Naive B cell (primary cell): ENCODE measurements around the gene PRRC2A. TPM values are rescaled to one million over a fixed set of nuclear protein-coding genes. Genes with fewer than 3 reads are reported as not detected.

Experiments
- ATAC-seq, 2 donors: fragments of 150-1000 bp; cut with Tn5 transposase; 2 replicates each; pipeline ENCODE4 v1.10.0; 2021; ENCODE audit warnings: low read depth in 2 of 2, mild to moderate bottlenecking in 2 of 2, moderate library complexity in 2 of 2
- DNase-seq: peaks from one replicate; pipeline ENCODE4 v3.0.0; 2022
- H3K27ac Mint-ChIP-seq, 6 donors: one replicate each; pipeline ENCODE4 v1.8.0; 2020 to 2022; ENCODE audit warnings: mild to moderate bottlenecking in 6 of 6, mixed read lengths in 6 of 6, moderate library complexity in 5 of 6, inconsistent platforms in 2 of 6
- H3K27me3 Mint-ChIP-seq, 3 donors: one replicate each; pipeline ENCODE4 v1.8.0; 2021 to 2022; ENCODE audit warnings: mixed read lengths in 3 of 3, mild to moderate bottlenecking in 1 of 3
- H3K36me3 Mint-ChIP-seq, 2 donors: one replicate each; pipeline ENCODE4 v1.8.0; 2020 to 2022; ENCODE audit warnings: mixed read lengths in 2 of 2, inconsistent platforms in 1 of 2, mild to moderate bottlenecking in 1 of 2
- H3K4me1 Mint-ChIP-seq, 3 donors: one replicate each; pipeline ENCODE4 v1.8.0; 2020 to 2022; ENCODE audit warnings: mixed read lengths in 3 of 3, inconsistent platforms in 1 of 3, mild to moderate bottlenecking in 1 of 3, moderate library complexity in 1 of 3
- H3K4me3 Mint-ChIP-seq, 8 donors: one replicate each; pipeline ENCODE4 v1.8.0; 2020 to 2022; ENCODE audit warnings: mild to moderate bottlenecking in 8 of 8, mixed read lengths in 8 of 8, moderate library complexity in 8 of 8, inconsistent platforms in 2 of 8
- H3K9me3 Mint-ChIP-seq, 7 donors: one replicate each; pipeline ENCODE4 v1.8.0; 2020 to 2022; ENCODE audit warnings: mixed read lengths in 7 of 7, mild to moderate bottlenecking in 5 of 7, inconsistent platforms in 2 of 7, moderate library complexity in 1 of 7
- polyA plus RNA-seq, 6 donors: library from polyadenylated mRNA; unstranded; fragments of 300-500 nt; fragmentation: Illumina TruSeq; gene quantifications; one replicate each; pipeline ENCODE4 v1.2.3, GENCODE V29; 2021; ENCODE audit warnings: low read depth in 6 of 6

The PRRC2A gene
- 10 to 100 TPM in 1 of 6 donors, 1 to 10 TPM in 4, under 1 TPM in 1; 0.70 to 11.3 (median 6.3) TPM for polyA plus RNA-seq

DNA sequence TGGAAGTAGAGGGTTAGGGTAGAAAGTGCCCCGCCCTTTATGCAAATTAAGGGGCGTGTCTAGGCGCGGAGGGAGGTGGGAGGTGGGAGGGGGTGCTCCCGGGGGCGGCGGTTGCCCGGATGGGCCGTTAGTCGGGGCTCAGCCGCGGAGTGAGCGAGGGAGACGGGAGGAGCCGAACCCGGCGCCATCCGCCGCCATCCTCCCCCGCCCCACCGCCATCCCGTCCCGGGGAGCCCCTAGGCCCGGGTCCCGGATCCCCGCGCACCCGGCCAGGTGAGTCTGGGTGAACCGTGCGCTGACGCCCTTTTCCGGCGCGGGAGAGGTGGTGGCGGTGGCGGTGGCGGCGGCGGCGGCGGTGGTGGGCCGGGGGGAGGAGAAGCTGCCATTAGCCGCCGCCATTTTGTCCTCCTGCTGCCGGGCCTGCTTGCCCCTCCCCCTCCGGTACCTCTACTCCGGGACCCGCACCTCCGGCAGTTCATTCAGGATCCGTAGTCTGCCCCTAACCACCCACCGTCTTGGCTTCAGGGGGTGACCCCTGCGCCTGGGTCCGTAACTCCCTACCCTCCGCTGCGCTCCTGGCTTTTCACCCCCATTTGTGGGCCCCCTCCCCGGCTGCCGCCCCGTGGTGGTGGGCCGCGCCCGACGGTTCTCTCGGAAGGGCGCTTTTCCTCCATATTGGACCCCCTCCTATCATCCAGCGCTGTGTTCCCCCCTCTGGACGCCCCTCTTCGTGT lies at the start of gene PRRC2A:
Gene PRRC2A (plus strand): TSS at position 130 of the 734 bp plus-strand sequence. CDS start 2,075 bp downstream, outside the sequence.
- Mint-ChIP-seq H3K9me3 (peaks cover 0 to 1% (median 0%) of the 10 kb centered on the region in 7 donors), H3K27ac (peak within 1 kb of the TSS; percentile 91 to 100 (median 97)), H3K4me3 (peak within 1 kb of the TSS; percentile 74 to 98 (median 92)), H3K36me3 (peaks cover under 1 to 1% of the 10 kb centered on the region in 2 donors), H3K27me3 (no peaks in the 10 kb centered on the region), H3K4me1 (peaks cover 27 to 46% (median 29%) of the 10 kb centered on the region in 3 donors)
- DNase-seq = no peak
- peak; percentile 28 to 29 for ATAC-seq

DNA sequence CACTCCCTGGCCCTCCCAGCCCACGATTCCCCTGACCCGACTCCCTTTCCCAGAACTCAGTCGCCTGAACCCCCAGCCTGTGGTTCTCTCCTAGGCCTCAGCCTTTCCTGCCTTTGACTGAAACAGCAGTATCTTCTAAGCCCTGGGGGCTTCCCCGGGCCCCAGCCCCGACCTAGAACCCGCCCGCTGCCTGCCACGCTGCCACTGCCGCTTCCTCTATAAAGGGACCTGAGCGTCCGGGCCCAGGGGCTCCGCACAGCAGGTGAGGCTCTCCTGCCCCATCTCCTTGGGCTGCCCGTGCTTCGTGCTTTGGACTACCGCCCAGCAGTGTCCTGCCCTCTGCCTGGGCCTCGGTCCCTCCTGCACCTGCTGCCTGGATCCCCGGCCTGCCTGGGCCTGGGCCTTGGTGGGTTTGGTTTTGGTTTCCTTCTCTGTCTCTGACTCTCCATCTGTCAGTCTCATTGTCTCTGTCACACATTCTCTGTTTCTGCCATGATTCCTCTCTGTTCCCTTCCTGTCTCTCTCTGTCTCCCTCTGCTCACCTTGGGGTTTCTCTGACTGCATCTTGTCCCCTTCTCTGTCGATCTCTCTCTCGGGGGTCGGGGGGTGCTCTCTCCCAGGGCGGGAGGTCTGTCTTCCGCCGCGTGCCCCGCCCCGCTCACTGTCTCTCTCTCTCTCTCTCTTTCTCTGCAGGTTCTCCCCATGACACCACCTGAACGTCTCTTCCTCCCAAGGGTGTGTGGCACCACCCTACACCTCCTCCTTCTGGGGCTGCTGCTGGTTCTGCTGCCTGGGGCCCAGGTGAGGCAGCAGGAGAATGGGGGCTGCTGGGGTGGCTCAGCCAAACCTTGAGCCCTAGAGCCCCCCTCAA lies 48.2 kb upstream of the PRRC2A start, which contains the start of gene LTA:
Gene LTA (plus strand): TSS at position 249 of the 871 bp plus-strand sequence. CDS start 454 bp downstream, at position 703.
- Mint-ChIP-seq H3K27ac (peak within 1 kb of the TSS; percentile 96 to 100 (median 98)), H3K4me1 (peaks cover 87 to 99% (median 97%) of the 10 kb centered on the region in 3 donors), H3K36me3 (no peaks in the 10 kb centered on the region), H3K9me3 (no peaks in the 10 kb centered on the region), H3K27me3 (no peaks in the 10 kb centered on the region), H3K4me3 (peak within 1 kb of the TSS; percentile 89 to 100 (median 96))
- ATAC-seq (peak; percentile 63 to 66), DNase-seq (peak; percentile 75)

- Mint-ChIP-seq H3K27ac (peak overlapping the region; percentile 95 to 100 (median 97)), H3K9me3 (no peaks in the 10 kb centered on the region), H3K27me3 (no peaks in the 10 kb centered on the region), H3K4me3 (peak overlapping the region; percentile 89 to 100 (median 96)), H3K4me1 (peaks cover 80 to 97% (median 93%) of the 10 kb centered on the region in 3 donors), H3K36me3 (no peaks in the 10 kb centered on the region)
- DNase-seq (no peak), ATAC-seq (no peak)
Observed at GRCh38 chr6:31573239-31574105, 47.0 kb upstream of the PRRC2A start.

DNA sequence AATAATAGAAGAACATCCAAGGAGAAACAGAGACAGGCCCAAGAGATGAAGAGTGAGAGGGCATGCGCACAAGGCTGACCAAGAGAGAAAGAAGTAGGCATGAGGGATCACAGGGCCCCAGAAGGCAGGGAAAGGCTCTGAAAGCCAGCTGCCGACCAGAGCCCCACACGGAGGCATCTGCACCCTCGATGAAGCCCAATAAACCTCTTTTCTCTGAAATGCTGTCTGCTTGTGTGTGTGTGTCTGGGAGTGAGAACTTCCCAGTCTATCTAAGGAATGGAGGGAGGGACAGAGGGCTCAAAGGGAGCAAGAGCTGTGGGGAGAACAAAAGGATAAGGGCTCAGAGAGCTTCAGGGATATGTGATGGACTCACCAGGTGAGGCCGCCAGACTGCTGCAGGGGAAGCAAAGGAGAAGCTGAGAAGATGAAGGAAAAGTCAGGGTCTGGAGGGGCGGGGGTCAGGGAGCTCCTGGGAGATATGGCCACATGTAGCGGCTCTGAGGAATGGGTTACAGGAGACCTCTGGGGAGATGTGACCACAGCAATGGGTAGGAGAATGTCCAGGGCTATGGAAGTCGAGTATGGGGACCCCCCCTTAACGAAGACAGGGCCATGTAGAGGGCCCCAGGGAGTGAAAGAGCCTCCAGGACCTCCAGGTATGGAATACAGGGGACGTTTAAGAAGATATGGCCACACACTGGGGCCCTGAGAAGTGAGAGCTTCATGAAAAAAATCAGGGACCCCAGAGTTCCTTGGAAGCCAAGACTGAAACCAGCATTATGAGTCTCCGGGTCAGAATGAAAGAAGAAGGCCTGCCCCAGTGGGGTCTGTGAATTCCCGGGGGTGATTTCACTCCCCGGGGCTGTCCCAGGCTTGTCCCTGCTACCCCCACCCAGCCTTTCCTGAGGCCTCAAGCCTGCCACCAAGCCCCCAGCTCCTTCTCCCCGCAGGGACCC lies 46.1 kb upstream of the PRRC2A start:
- peak overlapping the region; percentile 79 to 99 (median 97) for H3K27ac Mint-ChIP-seq
- H3K36me3 Mint-ChIP-seq = no peaks in the 10 kb centered on the region
- H3K4me3 Mint-ChIP-seq = peak overlapping the region; percentile 89 to 100 (median 98)
- DNase-seq = no peak
- peaks cover 81 to 97% (median 93%) of the 10 kb centered on the region in 3 donors for H3K4me1 Mint-ChIP-seq
- no peak for ATAC-seq
- H3K9me3 Mint-ChIP-seq = no peaks in the 10 kb centered on the region
- H3K27me3 Mint-ChIP-seq = no peaks in the 10 kb centered on the region

DNA sequence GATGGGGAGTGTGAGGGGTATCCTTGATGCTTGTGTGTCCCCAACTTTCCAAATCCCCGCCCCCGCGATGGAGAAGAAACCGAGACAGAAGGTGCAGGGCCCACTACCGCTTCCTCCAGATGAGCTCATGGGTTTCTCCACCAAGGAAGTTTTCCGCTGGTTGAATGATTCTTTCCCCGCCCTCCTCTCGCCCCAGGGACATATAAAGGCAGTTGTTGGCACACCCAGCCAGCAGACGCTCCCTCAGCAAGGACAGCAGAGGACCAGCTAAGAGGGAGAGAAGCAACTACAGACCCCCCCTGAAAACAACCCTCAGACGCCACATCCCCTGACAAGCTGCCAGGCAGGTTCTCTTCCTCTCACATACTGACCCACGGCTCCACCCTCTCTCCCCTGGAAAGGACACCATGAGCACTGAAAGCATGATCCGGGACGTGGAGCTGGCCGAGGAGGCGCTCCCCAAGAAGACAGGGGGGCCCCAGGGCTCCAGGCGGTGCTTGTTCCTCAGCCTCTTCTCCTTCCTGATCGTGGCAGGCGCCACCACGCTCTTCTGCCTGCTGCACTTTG lies 45.1 kb upstream of the PRRC2A start, which contains the start of gene TNF:
Gene TNF (plus strand): TSS at position 231 of the 567 bp plus-strand sequence. CDS start 177 bp downstream, at position 408.
- H3K9me3 Mint-ChIP-seq = no peaks in the 10 kb centered on the region
- H3K4me3 Mint-ChIP-seq = peak within 1 kb of the TSS; percentile 89 to 100 (median 98)
- H3K27me3 Mint-ChIP-seq = no peaks in the 10 kb centered on the region
- H3K36me3 Mint-ChIP-seq = peaks cover 0 to 8% of the 10 kb centered on the region in 2 donors
- DNase-seq = peak; percentile 65
- peaks cover 84 to 97% (median 93%) of the 10 kb centered on the region in 3 donors for H3K4me1 Mint-ChIP-seq
- ATAC-seq = peak; percentile 20 to 32
- peak within 1 kb of the TSS; percentile 87 to 99 (median 97) for H3K27ac Mint-ChIP-seq

DNA sequence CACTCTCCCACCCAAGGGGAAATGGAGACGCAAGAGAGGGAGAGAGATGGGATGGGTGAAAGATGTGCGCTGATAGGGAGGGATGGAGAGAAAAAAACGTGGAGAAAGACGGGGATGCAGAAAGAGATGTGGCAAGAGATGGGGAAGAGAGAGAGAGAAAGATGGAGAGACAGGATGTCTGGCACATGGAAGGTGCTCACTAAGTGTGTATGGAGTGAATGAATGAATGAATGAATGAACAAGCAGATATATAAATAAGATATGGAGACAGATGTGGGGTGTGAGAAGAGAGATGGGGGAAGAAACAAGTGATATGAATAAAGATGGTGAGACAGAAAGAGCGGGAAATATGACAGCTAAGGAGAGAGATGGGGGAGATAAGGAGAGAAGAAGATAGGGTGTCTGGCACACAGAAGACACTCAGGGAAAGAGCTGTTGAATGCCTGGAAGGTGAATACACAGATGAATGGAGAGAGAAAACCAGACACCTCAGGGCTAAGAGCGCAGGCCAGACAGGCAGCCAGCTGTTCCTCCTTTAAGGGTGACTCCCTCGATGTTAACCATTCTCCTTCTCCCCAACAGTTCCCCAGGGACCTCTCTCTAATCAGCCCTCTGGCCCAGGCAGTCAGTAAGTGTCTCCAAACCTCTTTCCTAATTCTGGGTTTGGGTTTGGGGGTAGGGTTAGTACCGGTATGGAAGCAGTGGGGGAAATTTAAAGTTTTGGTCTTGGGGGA lies 44.4 kb upstream of the PRRC2A start:
- Mint-ChIP-seq H3K9me3 (no peaks in the 10 kb centered on the region), H3K27ac (peak overlapping the region; percentile 6 to 99 (median 97)), H3K4me1 (peaks cover 85 to 95% (median 92%) of the 10 kb centered on the region in 3 donors), H3K4me3 (peak overlapping the region; percentile 89 to 100 (median 98)), H3K27me3 (no peaks in the 10 kb centered on the region), H3K36me3 (peaks cover 3 to 15% of the 10 kb centered on the region in 2 donors)
- peak in 1 of 2 donors; percentile 8 for ATAC-seq
- no peak for DNase-seq

DNA sequence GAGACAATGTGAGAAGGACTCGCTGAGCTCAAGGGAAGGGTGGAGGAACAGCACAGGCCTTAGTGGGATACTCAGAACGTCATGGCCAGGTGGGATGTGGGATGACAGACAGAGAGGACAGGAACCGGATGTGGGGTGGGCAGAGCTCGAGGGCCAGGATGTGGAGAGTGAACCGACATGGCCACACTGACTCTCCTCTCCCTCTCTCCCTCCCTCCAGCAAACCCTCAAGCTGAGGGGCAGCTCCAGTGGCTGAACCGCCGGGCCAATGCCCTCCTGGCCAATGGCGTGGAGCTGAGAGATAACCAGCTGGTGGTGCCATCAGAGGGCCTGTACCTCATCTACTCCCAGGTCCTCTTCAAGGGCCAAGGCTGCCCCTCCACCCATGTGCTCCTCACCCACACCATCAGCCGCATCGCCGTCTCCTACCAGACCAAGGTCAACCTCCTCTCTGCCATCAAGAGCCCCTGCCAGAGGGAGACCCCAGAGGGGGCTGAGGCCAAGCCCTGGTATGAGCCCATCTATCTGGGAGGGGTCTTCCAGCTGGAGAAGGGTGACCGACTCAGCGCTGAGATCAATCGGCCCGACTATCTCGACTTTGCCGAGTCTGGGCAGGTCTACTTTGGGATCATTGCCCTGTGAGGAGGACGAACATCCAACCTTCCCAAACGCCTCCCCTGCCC lies 43.5 kb upstream of the PRRC2A start:
- H3K36me3 Mint-ChIP-seq = peaks cover 6 to 24% of the 10 kb centered on the region in 2 donors
- ATAC-seq (no peak), DNase-seq (no peak)
- H3K4me3 Mint-ChIP-seq = peak overlapping the region; percentile 89 to 100 (median 98)
- peak overlapping the region; percentile 6 to 99 (median 92) for H3K27ac Mint-ChIP-seq
- H3K9me3 Mint-ChIP-seq = no peaks in the 10 kb centered on the region
- peaks cover 84 to 93% (median 85%) of the 10 kb centered on the region in 3 donors for H3K4me1 Mint-ChIP-seq
- no peaks in the 10 kb centered on the region for H3K27me3 Mint-ChIP-seq

- Mint-ChIP-seq H3K4me3 (peak overlapping the region; percentile 89 to 100 (median 98)), H3K27me3 (no peaks in the 10 kb centered on the region), H3K9me3 (no peaks in the 10 kb centered on the region), H3K36me3 (peaks cover 6 to 26% of the 10 kb centered on the region in 2 donors), H3K27ac (peak overlapping the region in 5 of 6 donors; percentile 37 to 99 (median 87)), H3K4me1 (peaks cover 84 to 93% (median 84%) of the 10 kb centered on the region in 3 donors)
- DNase-seq = no peak
- no peak for ATAC-seq
Observed at GRCh38 chr6:31577579-31577966, 42.9 kb upstream of the PRRC2A start.

DNA sequence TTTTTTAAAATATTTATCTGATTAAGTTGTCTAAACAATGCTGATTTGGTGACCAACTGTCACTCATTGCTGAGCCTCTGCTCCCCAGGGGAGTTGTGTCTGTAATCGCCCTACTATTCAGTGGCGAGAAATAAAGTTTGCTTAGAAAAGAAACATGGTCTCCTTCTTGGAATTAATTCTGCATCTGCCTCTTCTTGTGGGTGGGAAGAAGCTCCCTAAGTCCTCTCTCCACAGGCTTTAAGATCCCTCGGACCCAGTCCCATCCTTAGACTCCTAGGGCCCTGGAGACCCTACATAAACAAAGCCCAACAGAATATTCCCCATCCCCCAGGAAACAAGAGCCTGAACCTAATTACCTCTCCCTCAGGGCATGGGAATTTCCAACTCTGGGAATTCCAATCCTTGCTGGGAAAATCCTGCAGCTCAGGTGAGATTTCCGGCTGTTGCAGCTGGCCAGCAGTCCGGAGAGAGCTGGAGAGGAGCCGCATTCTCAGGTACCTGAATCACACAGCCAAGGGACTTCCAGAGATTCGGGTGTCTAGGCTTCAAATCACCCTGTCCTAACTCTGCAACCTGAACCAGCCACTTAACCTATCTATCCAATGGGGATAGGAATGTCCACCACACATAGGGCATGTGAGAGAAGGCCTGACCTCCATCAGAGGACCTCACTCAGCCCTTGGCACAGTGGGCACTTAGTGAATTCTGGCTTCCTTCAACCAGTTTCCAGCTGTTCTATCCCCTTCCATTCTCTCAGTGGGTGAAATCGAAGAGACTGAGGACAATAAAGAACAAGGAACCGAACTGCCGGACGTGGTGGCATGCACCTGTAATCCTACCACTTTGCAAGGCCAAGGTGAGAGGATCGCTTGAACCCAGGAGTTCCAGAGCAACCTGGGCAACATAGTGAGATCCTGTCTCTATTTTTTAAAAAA lies 42.1 kb upstream of the PRRC2A start:
- DNase-seq (no peak), ATAC-seq (no peak)
- Mint-ChIP-seq H3K27ac (peak overlapping the region; percentile 72 to 96 (median 90)), H3K36me3 (peaks cover 6 to 26% of the 10 kb centered on the region in 2 donors), H3K4me1 (peaks cover 81 to 91% (median 84%) of the 10 kb centered on the region in 3 donors), H3K9me3 (no peaks in the 10 kb centered on the region), H3K27me3 (no peaks in the 10 kb centered on the region), H3K4me3 (peak overlapping the region; percentile 75 to 100 (median 99))
